ENCODE measurements around the gene ENDOG. TPM values are rescaled to one million over a fixed set of nuclear protein-coding genes. Genes with fewer than 3 reads are reported as not detected.

Gene ENDOG
- polyA plus RNA-seq, 2 donors: 21.0 to 26.2 TPM

GRCh38 chr9:128781187-128782070 is 36.9 kb upstream of the ENDOG start:
- Histone ChIP-seq H3K4me1 (ENCODE audit: control insufficient read depth in 2 of 2, insufficient read depth in 2 of 2, low read length in 1 of 2) (peaks cover 0 to 2% of the 10 kb centered on the region in 2 donors), H3K27me3 (ENCODE audit: control insufficient read depth in 1 of 2, insufficient read depth in 2 of 2, low read length in 2 of 2) (no peaks in the 10 kb centered on the region), H3K4me3 (ENCODE audit: low read depth in 1 of 2, low read length in 2 of 2) (no peak overlapping the region), H3K36me3 (ENCODE audit: control insufficient read depth in 2 of 2, insufficient read depth in 2 of 2, low read length in 1 of 2) (no peaks in the 10 kb centered on the region), H3K27ac (ENCODE audit: low read depth in 2 of 2, low read length in 1 of 2) (no peak overlapping the region), H3K9me3 (ENCODE audit: control insufficient read depth in 2 of 2, insufficient read depth in 1 of 2, low read depth in 1 of 2, low read length in 1 of 2) (no peaks in the 10 kb centered on the region)
- 74 to 82% methylated on average over 7 of the region's 7 CpGs for WGBS, 2 donors

- peaks cover 0 to 2% of the 10 kb centered on the region in 2 donors for H3K4me1 ChIP-seq (ENCODE audit: control insufficient read depth in 2 of 2, insufficient read depth in 2 of 2, low read length in 1 of 2)
- no peak overlapping the region for H3K27ac ChIP-seq (ENCODE audit: low read depth in 2 of 2, low read length in 1 of 2)
- no peaks in the 10 kb centered on the region for H3K36me3 ChIP-seq (ENCODE audit: control insufficient read depth in 2 of 2, insufficient read depth in 2 of 2, low read length in 1 of 2)
- WGBS, 2 donors: 89 to 100% methylated on average over 1 of the region's 1 CpG
- H3K4me3 ChIP-seq (ENCODE audit: low read depth in 1 of 2, low read length in 2 of 2): no peak overlapping the region
- no peaks in the 10 kb centered on the region for H3K9me3 ChIP-seq (ENCODE audit: control insufficient read depth in 2 of 2, insufficient read depth in 1 of 2, low read depth in 1 of 2, low read length in 1 of 2)
- H3K27me3 ChIP-seq (ENCODE audit: control insufficient read depth in 1 of 2, insufficient read depth in 2 of 2, low read length in 2 of 2): no peaks in the 10 kb centered on the region
Measured at GRCh38 chr9:128782669-128783068, 35.6 kb upstream of the ENDOG start.

GRCh38 chr9:128785427-128785826 is 32.9 kb upstream of the ENDOG start:
- Histone ChIP-seq H3K27ac (ENCODE audit: low read depth in 2 of 2, low read length in 1 of 2) (no peak overlapping the region), H3K36me3 (ENCODE audit: control insufficient read depth in 2 of 2, insufficient read depth in 2 of 2, low read length in 1 of 2) (no peaks in the 10 kb centered on the region), H3K4me1 (ENCODE audit: control insufficient read depth in 2 of 2, insufficient read depth in 2 of 2, low read length in 1 of 2) (peaks cover 2 to 3% of the 10 kb centered on the region in 2 donors), H3K27me3 (ENCODE audit: control insufficient read depth in 1 of 2, insufficient read depth in 2 of 2, low read length in 2 of 2) (no peaks in the 10 kb centered on the region), H3K4me3 (ENCODE audit: low read depth in 1 of 2, low read length in 2 of 2) (no peak overlapping the region), H3K9me3 (ENCODE audit: control insufficient read depth in 2 of 2, insufficient read depth in 1 of 2, low read depth in 1 of 2, low read length in 1 of 2) (no peaks in the 10 kb centered on the region)
- 94 to 97% methylated on average over 6 of the region's 6 CpGs for WGBS, 2 donors

- Histone ChIP-seq H3K36me3 (ENCODE audit: control insufficient read depth in 2 of 2, insufficient read depth in 2 of 2, low read length in 1 of 2) (peaks cover 0 to 15% of the 10 kb centered on the region in 2 donors), H3K27me3 (ENCODE audit: control insufficient read depth in 1 of 2, insufficient read depth in 2 of 2, low read length in 2 of 2) (no peaks in the 10 kb centered on the region), H3K4me3 (ENCODE audit: low read depth in 1 of 2, low read length in 2 of 2) (peak within 1 kb of the TSS; percentile 86 to 97), H3K9me3 (ENCODE audit: control insufficient read depth in 2 of 2, insufficient read depth in 1 of 2, low read depth in 1 of 2, low read length in 1 of 2) (no peaks in the 10 kb centered on the region), H3K27ac (ENCODE audit: low read depth in 2 of 2, low read length in 1 of 2) (peak within 1 kb of the TSS; percentile 60 to 86), H3K4me1 (ENCODE audit: control insufficient read depth in 2 of 2, insufficient read depth in 2 of 2, low read length in 1 of 2) (peaks cover 2 to 3% of the 10 kb centered on the region in 2 donors)
- 7 to 8% methylated on average over 53 to 64 of the region's 64 CpGs for WGBS, 2 donors
Measured at GRCh38 chr9:128786681-128787601, 31.4 kb upstream of the ENDOG start, which contains the start of gene TBC1D13. Gene TBC1D13, plus strand, starts transcription at chr9:128787253. Its CDS starts 101 bp downstream, at chr9:128787354.

DNA sequence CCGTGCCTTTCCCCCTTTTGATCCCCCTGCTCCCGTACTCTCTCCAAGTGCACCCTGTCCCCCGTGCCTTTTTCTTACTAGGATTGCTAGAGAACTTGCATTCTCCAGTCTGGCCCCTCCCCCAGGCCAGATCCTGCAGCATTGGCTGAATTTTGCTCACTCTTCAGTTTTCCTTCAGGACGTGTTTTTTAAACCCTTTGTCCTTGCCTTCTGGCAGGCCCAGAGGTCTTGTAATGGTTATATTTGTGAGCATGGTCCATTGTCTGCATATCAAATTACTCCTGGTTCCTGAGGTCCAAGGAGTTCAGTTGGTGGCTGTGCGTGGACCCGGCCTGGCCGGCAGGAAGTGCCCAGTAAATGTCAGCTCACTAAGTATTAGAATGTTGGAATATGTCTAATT is 30.6 kb upstream of the ENDOG start:
- Histone ChIP-seq H3K4me3 (ENCODE audit: low read depth in 1 of 2, low read length in 2 of 2) (peak overlapping the region; percentile 86 to 97), H3K27ac (ENCODE audit: low read depth in 2 of 2, low read length in 1 of 2) (peak overlapping the region; percentile 60 to 80), H3K27me3 (ENCODE audit: control insufficient read depth in 1 of 2, insufficient read depth in 2 of 2, low read length in 2 of 2) (no peaks in the 10 kb centered on the region), H3K36me3 (ENCODE audit: control insufficient read depth in 2 of 2, insufficient read depth in 2 of 2, low read length in 1 of 2) (peaks cover 4 to 22% of the 10 kb centered on the region in 2 donors), H3K9me3 (ENCODE audit: control insufficient read depth in 2 of 2, insufficient read depth in 1 of 2, low read depth in 1 of 2, low read length in 1 of 2) (no peaks in the 10 kb centered on the region), H3K4me1 (ENCODE audit: control insufficient read depth in 2 of 2, insufficient read depth in 2 of 2, low read length in 1 of 2) (peaks cover 2 to 3% of the 10 kb centered on the region in 2 donors)
- 1 to 3% methylated on average over 7 of the region's 7 CpGs for WGBS, 2 donors

DNA sequence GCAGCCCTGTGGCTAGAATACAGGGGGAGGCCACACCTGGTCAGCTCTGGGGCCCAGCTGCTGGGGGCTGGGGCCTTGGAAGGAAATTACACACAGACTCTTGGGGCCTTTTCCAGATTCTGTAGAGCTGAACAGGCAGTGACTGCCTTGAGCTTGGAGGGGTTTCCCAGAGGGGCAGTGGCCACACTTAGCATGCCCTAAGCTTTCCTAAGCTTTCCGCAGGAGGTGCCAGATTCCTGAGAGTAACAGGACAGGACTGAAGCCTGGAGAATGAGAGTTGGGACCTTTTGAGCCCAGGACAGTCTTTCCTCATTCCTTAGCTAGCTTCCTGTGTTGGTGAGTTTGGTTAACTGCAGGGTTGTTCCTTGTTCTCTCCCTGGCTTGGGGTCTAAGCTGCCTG is 29.9 kb upstream of the ENDOG start:
- Histone ChIP-seq H3K4me3 (ENCODE audit: low read depth in 1 of 2, low read length in 2 of 2) (peak overlapping the region in 1 of 2 donors; percentile 97), H3K27ac (ENCODE audit: low read depth in 2 of 2, low read length in 1 of 2) (no peak overlapping the region)

GRCh38 chr9:128790536-128790935 is 27.8 kb upstream of the ENDOG start:
- Histone ChIP-seq H3K27ac (ENCODE audit: low read depth in 2 of 2, low read length in 1 of 2) (no peak overlapping the region), H3K27me3 (ENCODE audit: control insufficient read depth in 1 of 2, insufficient read depth in 2 of 2, low read length in 2 of 2) (no peaks in the 10 kb centered on the region), H3K36me3 (ENCODE audit: control insufficient read depth in 2 of 2, insufficient read depth in 2 of 2, low read length in 1 of 2) (peaks cover 22 to 37% of the 10 kb centered on the region in 2 donors), H3K9me3 (ENCODE audit: control insufficient read depth in 2 of 2, insufficient read depth in 1 of 2, low read depth in 1 of 2, low read length in 1 of 2) (no peaks in the 10 kb centered on the region), H3K4me3 (ENCODE audit: low read depth in 1 of 2, low read length in 2 of 2) (no peak overlapping the region), H3K4me1 (ENCODE audit: control insufficient read depth in 2 of 2, insufficient read depth in 2 of 2, low read length in 1 of 2) (peaks cover 0 to 3% of the 10 kb centered on the region in 2 donors)
- WGBS, 2 donors: 90 to 91% methylated on average over 4 of the region's 4 CpGs

More for the DNA sequence above, 29.9 kb upstream of the ENDOG start:
- peaks cover 2 to 3% of the 10 kb centered on the region in 2 donors for H3K4me1 ChIP-seq (ENCODE audit: control insufficient read depth in 2 of 2, insufficient read depth in 2 of 2, low read length in 1 of 2)
- H3K27me3 ChIP-seq (ENCODE audit: control insufficient read depth in 1 of 2, insufficient read depth in 2 of 2, low read length in 2 of 2): no peaks in the 10 kb centered on the region
- no peaks in the 10 kb centered on the region for H3K9me3 ChIP-seq (ENCODE audit: control insufficient read depth in 2 of 2, insufficient read depth in 1 of 2, low read depth in 1 of 2, low read length in 1 of 2)
- 94 to 96% methylated on average over 1 of the region's 1 CpG for WGBS, 2 donors
- H3K36me3 ChIP-seq (ENCODE audit: control insufficient read depth in 2 of 2, insufficient read depth in 2 of 2, low read length in 1 of 2): peaks cover 10 to 30% of the 10 kb centered on the region in 2 donors

GRCh38 chr9:128792134-128792533 is 26.2 kb upstream of the ENDOG start:
- Histone ChIP-seq H3K36me3 (ENCODE audit: control insufficient read depth in 2 of 2, insufficient read depth in 2 of 2, low read length in 1 of 2) (peaks cover 22 to 41% of the 10 kb centered on the region in 2 donors), H3K9me3 (ENCODE audit: control insufficient read depth in 2 of 2, insufficient read depth in 1 of 2, low read depth in 1 of 2, low read length in 1 of 2) (no peaks in the 10 kb centered on the region), H3K27ac (ENCODE audit: low read depth in 2 of 2, low read length in 1 of 2) (no peak overlapping the region), H3K4me3 (ENCODE audit: low read depth in 1 of 2, low read length in 2 of 2) (no peak overlapping the region), H3K27me3 (ENCODE audit: control insufficient read depth in 1 of 2, insufficient read depth in 2 of 2, low read length in 2 of 2) (no peaks in the 10 kb centered on the region), H3K4me1 (ENCODE audit: control insufficient read depth in 2 of 2, insufficient read depth in 2 of 2, low read length in 1 of 2) (peaks cover 0 to 3% of the 10 kb centered on the region in 2 donors)
- WGBS, 2 donors: 90 to 91% methylated on average over 9 of the region's 9 CpGs

- H3K36me3 ChIP-seq (ENCODE audit: control insufficient read depth in 2 of 2, insufficient read depth in 2 of 2, low read length in 1 of 2): peaks cover 23 to 43% of the 10 kb centered on the region in 2 donors
- no peak overlapping the region for H3K27ac ChIP-seq (ENCODE audit: low read depth in 2 of 2, low read length in 1 of 2)
- H3K9me3 ChIP-seq (ENCODE audit: control insufficient read depth in 2 of 2, insufficient read depth in 1 of 2, low read depth in 1 of 2, low read length in 1 of 2): no peaks in the 10 kb centered on the region
- H3K4me3 ChIP-seq (ENCODE audit: low read depth in 1 of 2, low read length in 2 of 2): no peak overlapping the region
- WGBS, 2 donors: 73 to 86% methylated on average over 8 of the region's 8 CpGs
- H3K4me1 ChIP-seq (ENCODE audit: control insufficient read depth in 2 of 2, insufficient read depth in 2 of 2, low read length in 1 of 2): peaks cover 0 to 3% of the 10 kb centered on the region in 2 donors
- no peaks in the 10 kb centered on the region for H3K27me3 ChIP-seq (ENCODE audit: control insufficient read depth in 1 of 2, insufficient read depth in 2 of 2, low read length in 2 of 2)
Measured at GRCh38 chr9:128792978-128793686, 25.2 kb upstream of the ENDOG start.

Data from esophagus (tissue), 2 donors.